ENCODE results near the gene PKDCC. TPM values are rescaled to one million over a fixed set of nuclear protein-coding genes. Genes with fewer than 3 reads are reported as not detected.
"Not testable (repeated sequence)": the region's sequence is repeated elsewhere in the genome, so short reads cannot be mapped to it uniquely, and the experiment has no call there.

Gene PKDCC
- total RNA-seq, 1 donor from 2014 or later: 42.2 TPM

GRCh38 chr2:42073739-42074503 lies 26.1 kb downstream of the PKDCC start:
- no peak for TF ChIP-seq CTCF (IDR thresholded peaks at IDR 0.05)
- DNase-seq (ENCODE audit: extremely low spot score, unreplicated experiment): no peak
- Mint-ChIP-seq H3K4me1 (ENCODE audit: unreplicated experiment) (peaks cover 15% of the 10 kb centered on the region), H3K27ac (ENCODE audit: unreplicated experiment) (no peak overlapping the region), H3K9me3 (ENCODE audit: unreplicated experiment) (peaks cover 3% of the 10 kb centered on the region), H3K4me3 (ENCODE audit: unreplicated experiment) (no peak overlapping the region), H3K36me3 (ENCODE audit: unreplicated experiment) (no peaks in the 10 kb centered on the region), H3K27me3 (ENCODE audit: unreplicated experiment) (peaks cover 15% of the 10 kb centered on the region)

GRCh38 chr2:42074661-42075060 lies 26.8 kb downstream of the PKDCC start:
- Mint-ChIP-seq H3K4me3 (ENCODE audit: unreplicated experiment) (no peak overlapping the region), H3K27me3 (ENCODE audit: unreplicated experiment) (peaks cover 7% of the 10 kb centered on the region), H3K27ac (ENCODE audit: unreplicated experiment) (no peak overlapping the region), H3K9me3 (ENCODE audit: unreplicated experiment) (peaks cover 3% of the 10 kb centered on the region), H3K4me1 (ENCODE audit: unreplicated experiment) (peaks cover 15% of the 10 kb centered on the region), H3K36me3 (ENCODE audit: unreplicated experiment) (no peaks in the 10 kb centered on the region)
- DNase-seq (ENCODE audit: extremely low spot score, unreplicated experiment): no peak
- no peak for TF ChIP-seq CTCF (IDR thresholded peaks at IDR 0.05)

GRCh38 chr2:42076357-42077225 lies 28.8 kb downstream of the PKDCC start:
- no peak overlapping the region for H3K4me3 Mint-ChIP-seq (ENCODE audit: unreplicated experiment)
- no peak for DNase-seq (ENCODE audit: extremely low spot score, unreplicated experiment)
- peaks cover 3% of the 10 kb centered on the region for H3K9me3 Mint-ChIP-seq (ENCODE audit: unreplicated experiment)
- no peak for TF ChIP-seq CTCF (IDR thresholded peaks at IDR 0.05)
- no peak overlapping the region for H3K27ac Mint-ChIP-seq (ENCODE audit: unreplicated experiment)
- no peaks in the 10 kb centered on the region for H3K36me3 Mint-ChIP-seq (ENCODE audit: unreplicated experiment)
- peaks cover 15% of the 10 kb centered on the region for H3K4me1 Mint-ChIP-seq (ENCODE audit: unreplicated experiment)
- H3K27me3 Mint-ChIP-seq (ENCODE audit: unreplicated experiment): peaks cover 8% of the 10 kb centered on the region

GRCh38 chr2:42077343-42077742 lies 29.5 kb downstream of the PKDCC start:
- no peak for DNase-seq (ENCODE audit: extremely low spot score, unreplicated experiment)
- Mint-ChIP-seq H3K27me3 (ENCODE audit: unreplicated experiment) (peaks cover 8% of the 10 kb centered on the region), H3K27ac (ENCODE audit: unreplicated experiment) (no peak overlapping the region), H3K9me3 (ENCODE audit: unreplicated experiment) (peaks cover 3% of the 10 kb centered on the region), H3K36me3 (ENCODE audit: unreplicated experiment) (no peaks in the 10 kb centered on the region), H3K4me3 (ENCODE audit: unreplicated experiment) (no peak overlapping the region), H3K4me1 (ENCODE audit: unreplicated experiment) (peaks cover 15% of the 10 kb centered on the region)
- no peak for TF ChIP-seq CTCF (IDR thresholded peaks at IDR 0.05)

GRCh38 chr2:42079737-42080287 lies 32.0 kb downstream of the PKDCC start:
- no peak overlapping the region for H3K4me3 Mint-ChIP-seq (ENCODE audit: unreplicated experiment)
- no peak for TF ChIP-seq CTCF (IDR thresholded peaks at IDR 0.05)
- no peaks in the 10 kb centered on the region for H3K36me3 Mint-ChIP-seq (ENCODE audit: unreplicated experiment)
- peaks cover 8% of the 10 kb centered on the region for H3K27me3 Mint-ChIP-seq (ENCODE audit: unreplicated experiment)
- peaks cover 3% of the 10 kb centered on the region for H3K9me3 Mint-ChIP-seq (ENCODE audit: unreplicated experiment)
- DNase-seq (ENCODE audit: extremely low spot score, unreplicated experiment): no peak
- no peak overlapping the region for H3K27ac Mint-ChIP-seq (ENCODE audit: unreplicated experiment)
- peaks cover 21% of the 10 kb centered on the region for H3K4me1 Mint-ChIP-seq (ENCODE audit: unreplicated experiment)

- not testable (repeated sequence) for H3K9me3 Mint-ChIP-seq (ENCODE audit: unreplicated experiment); H3K4me3 Mint-ChIP-seq (ENCODE audit: unreplicated experiment); H3K36me3 Mint-ChIP-seq (ENCODE audit: unreplicated experiment); H3K27me3 Mint-ChIP-seq (ENCODE audit: unreplicated experiment); H3K27ac Mint-ChIP-seq (ENCODE audit: unreplicated experiment); DNase-seq (ENCODE audit: extremely low spot score, unreplicated experiment)
- H3K4me1 Mint-ChIP-seq (ENCODE audit: unreplicated experiment): peaks cover 30% of the 10 kb centered on the region
Measured at GRCh38 chr2:42081151-42081550, 33.3 kb downstream of the PKDCC start.

All from osteocyte (in vitro differentiated cells).